Dermis blood vessel endothelial cell (primary cell): ENCODE data around the gene LHPP. TPM values are rescaled to one million over a fixed set of nuclear protein-coding genes. Genes with fewer than 3 reads are reported as not detected.
"Not testable (repeated sequence)": the region's sequence is repeated elsewhere in the genome, so short reads cannot be mapped to it uniquely, and the experiment has no call there.

Experiments used
- DNase-seq: peaks from one replicate; pipeline ENCODE4 v3.0.0; 2010
- total RNA-seq: library from RNA; depleted of rRNA; stranded (reverse); fragments of >200 nt; gene quantifications from 2 replicates; pipeline ENCODE4 v1.2.3, GENCODE V29; 2014

LHPP gene
- total RNA-seq, 1 donor from 2014 or later = 4.9 TPM

DNA sequence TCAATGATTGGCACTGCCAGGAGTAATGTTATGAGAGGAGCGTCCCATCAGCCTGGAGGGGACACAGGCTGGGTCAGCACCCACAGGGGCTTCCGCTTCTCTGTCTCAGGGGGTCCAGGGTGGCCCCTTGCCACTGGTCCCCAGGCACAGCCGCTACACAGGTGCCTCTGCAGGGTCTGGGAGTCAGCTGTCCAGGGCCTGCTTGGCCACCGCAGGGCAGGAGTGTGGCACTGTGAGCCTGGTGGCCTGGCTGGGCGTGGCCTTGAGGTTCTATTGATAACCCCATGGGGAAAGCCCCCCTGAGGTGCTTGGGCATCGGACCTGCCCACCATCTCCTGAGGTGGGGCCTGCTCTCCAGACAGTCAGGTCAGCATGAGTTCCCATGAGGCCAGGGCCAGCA lies 136.6 kb downstream of the LHPP start:
- DNase-seq = no peak

DNA sequence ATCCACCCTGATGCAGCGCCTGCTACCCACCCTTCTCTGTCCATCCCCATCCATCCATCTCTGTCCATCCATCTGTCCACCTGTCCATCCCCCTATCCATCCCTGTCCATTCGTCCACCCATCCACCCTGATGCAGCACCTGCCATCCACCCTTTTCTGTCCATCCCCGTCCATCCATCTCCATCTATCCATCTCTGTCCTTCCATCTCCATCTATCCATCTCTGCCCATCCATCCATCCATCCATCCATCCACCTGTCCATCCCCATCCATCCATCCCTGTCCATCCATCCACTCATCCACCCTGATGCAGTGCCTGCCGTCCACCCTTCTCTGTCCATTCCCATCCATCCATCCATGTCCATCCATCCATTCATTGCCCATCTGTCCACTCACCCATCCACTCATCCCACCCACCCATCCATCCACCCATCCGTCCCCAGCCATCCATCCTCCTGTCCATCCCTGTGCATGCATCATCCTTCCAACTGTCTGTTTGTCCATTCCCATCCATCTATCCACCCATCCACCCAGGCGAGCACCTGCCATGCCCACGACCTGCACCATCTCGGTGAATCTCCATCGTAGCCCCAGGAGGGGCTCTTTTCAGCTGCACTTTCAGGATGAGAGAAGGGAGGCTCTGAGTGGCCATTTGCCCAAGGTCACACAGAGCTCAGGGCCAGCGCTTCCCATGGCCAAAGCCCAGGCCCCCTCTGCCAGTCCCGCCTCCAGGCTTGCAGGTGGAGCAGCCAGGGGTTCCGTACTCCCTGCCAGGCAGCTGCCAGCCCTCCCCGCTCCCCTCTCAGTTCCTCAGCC lies 137.4 kb downstream of the LHPP start:
- DNase-seq = no peak

DNA sequence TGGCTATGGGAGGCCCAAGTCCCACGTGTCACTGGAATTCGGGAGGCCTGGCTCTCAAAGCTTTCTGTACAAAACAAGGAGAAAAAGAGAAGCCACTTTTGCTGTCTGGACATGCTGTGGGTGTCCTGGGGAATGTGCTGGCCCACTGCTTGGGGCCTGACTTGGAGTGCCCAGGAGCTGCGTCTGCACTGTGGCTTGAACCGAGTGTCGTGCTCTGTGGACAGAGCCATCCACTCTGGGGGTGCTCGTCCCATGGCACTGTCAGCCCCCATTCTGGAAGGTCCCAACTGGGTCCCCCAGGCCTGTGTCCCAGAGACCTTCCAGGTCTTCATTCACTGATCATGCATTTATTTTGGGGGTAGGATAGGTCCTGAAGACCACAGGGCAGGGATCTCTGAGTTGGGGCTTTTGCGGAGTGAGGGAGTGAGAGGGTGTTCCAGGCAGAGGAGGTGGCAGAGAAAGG lies 138.0 kb downstream of the LHPP start:
- no peak for DNase-seq

DNA sequence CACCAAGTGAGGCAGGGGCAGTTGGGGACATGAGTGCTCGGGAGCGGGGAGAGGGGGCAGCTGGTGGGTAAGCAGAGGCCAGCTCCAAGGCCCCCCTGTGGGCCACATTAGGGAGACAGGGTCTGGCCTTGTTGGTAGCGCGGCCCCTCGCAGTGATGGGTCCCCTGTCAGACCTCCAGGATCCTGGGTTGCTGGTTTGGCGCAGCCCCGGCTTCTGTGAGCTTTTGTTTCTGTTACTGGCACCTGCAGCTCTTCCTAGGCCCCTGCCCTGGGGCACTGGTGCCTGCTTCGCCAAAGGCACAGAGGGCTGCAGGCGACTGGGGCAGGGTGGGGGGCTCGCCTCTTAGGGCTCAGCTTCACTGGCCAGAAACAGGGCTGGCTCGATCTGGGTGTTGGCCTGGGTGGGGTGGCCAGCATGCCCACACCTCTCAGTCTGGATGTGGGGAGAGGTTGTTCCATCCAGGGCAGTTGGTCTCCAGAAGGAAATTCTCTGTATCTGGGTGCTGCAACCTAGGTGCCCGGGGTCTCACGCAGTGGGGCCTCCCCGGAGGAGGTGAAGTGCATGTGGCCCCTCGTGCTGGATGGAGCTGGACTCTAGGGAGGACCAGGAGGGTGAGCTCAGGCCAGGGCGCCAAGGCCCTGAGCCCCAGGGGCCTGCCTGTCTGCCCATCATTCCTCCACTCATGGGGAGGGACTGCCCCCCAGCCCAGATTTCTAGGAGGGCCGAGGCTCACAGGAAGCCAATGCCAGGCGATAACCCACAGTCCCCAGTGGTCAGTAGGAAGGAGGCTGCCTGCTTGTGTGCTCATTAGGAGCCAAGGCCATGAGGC lies 138.6 kb downstream of the LHPP start:
- no peak for DNase-seq

- DNase-seq = no peak
These were observed 139.4 kb downstream of the LHPP start for GRCh38 chr10:124601016-124601415.

DNA sequence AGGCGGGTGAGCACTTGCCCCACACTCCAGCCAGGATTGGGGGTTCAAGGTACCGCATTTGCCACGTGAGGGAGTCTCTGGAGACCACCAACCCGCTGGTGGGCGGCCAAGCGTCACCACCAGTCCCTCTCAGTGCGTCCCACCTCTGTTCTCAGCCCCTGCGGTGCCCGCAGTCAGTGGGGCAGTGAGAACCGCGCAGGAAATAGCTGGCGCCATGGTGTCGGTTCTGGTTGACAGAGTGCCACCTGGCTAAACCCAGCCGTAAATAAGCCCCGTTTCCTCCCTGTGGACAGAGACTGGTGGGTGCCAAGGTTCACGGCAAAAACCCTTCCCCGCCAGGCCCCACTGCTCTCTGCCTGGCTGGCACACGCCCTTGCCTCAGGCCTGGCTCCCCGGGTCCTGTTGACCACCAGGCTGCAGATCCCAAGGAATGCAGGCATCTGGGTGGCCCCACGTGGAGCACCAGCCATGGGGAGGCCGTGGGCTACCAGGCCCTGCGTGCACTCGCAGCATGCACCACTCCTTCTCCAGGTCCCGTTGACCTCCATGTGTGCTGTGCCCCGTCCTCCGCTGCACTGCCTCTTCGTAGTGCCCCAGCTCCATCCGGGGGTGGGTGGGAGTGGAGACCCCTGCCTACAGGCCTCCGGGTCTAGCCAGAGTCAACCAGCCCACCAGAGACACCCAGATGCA lies 140.0 kb downstream of the LHPP start:
- no peak for DNase-seq

GRCh38 chr10:124602121-124602561 lies 140.5 kb downstream of the LHPP start:
- no peak for DNase-seq

DNA sequence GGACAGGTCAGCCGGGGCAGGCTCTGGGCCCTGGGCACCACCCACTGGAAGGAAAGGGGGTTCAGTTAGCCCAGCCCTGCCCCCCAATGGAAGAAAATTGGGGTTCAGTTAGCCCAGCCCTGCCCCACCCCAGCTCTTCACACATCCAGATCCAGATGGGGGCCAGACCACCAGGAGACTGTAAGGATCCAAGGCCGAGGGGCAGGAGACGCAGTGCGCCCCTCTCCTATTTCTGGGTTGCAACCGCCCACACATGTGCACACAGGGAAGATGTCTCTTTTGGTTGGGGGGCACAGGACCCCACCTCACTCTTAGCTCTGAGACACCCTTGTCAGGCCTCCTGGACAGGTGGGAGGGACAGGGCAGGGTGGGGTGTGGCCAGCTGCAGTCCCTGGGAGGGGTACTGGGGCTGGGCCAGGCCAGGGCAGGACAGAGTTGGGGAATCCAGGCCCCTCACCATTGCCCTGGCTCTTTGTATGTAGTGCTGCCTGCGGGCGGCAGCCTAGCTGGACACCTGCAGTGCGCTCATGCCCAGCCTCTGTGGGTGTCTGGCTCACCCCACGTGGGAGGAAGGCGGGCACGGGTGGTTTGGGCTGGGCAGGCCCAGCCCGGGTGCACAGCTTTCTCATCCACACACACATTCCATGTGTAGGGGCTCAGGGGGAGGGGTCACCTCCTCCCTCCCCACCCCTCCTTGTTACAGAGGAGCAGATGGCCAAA lies 141.2 kb downstream of the LHPP start:
- no peak for DNase-seq

DNA sequence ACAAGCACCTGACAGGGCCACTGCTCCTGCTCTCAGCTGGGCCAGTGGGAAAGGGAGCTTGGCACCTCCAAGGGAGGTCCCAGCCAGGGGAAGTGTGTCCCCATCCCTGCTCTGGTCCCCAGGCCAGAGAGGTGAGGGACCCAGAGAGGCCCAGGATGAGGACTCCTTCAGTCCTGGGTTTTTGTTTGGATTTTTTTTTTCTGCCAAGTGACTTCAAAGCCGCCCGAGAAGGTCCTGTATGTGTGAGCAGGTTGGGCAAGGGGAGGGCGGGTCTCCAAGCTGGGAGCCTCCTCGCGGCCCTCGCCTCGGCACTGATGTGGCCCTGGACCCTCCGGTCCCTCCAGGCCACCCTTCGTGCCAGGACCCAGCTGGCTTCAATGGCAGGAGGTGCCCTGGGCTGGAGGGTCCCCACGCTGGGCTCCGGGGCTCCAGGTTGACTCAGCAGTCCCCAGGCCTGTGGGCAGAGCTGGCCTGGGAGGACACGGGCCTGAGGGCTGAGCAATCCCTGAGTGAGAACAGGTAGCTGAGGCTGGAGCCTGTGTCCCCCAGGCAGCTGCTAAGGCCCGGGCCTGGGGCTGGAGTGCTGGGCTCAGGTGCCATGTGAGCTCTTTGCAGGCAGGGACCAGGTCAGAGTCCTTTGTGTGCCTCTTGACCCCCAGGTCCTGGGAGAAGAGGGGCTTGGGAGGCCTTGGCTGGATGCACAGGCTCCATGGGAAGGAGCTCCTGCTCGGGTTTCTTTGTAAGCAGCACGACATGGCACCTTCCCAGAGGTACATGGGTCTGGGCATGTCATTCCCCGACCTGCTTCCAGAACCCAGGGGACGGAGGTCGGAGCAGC lies 142.0 kb downstream of the LHPP start:
- no peak for DNase-seq

DNA sequence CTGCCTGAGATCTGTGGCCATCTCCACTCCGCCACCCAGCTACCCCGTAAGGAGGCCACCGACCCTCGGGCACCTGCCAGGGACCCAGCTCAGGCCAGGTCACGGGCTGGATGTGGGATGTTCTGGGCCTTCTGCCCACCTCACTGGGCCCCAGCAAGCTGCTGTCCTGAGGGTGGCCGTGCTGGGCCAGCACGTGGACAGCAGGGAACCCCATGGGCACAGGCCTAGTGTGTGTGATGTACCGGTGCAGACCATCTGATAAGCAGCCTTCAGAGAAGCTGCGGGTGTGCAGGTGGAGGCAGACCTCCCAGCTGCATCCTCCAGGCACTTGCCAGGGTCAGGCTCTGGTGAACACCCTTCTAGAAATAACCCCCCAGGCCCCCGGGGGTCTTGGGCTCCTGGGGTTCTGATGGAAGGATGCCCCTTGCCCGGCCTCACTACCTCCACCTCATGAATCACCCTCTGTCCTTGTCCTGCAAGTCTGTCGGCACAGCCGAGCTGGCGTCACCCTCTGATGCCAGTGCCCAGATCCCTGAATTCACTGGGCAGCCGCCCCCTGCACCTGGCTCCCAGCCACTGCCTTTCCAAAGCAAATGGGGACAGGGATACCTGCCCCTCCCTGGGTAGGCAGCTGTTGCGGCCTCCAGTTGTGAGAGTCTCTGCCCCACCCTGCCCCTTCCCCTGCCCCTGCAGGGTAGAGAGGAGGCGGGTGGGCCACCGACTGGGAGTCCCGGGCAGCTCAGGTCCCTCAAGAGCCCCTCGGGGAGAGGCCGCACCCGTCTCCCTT lies 142.8 kb downstream of the LHPP start:
- no peak for DNase-seq

DNA sequence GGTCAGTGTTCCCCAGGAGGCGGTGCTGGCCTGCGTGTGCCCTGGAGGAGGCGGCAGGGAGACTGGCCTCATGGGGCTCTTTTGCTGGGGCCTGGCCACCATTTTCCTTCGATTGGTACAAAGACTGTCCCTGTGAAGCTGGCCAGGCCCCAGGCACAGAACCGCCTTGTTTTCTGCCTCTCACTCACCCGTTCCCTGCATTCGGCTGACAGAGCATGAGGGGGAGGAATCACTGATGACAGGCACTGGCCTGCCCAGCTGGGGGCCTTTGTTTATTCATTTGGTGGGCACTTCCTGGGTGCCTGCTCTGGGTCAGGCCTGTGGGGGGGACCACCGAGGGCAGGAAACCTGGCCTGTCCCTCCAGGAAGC lies 143.4 kb downstream of the LHPP start:
- no peak for DNase-seq

GRCh38 chr10:124605481-124605855 lies 143.8 kb downstream of the LHPP start:
- no peak for DNase-seq

DNA sequence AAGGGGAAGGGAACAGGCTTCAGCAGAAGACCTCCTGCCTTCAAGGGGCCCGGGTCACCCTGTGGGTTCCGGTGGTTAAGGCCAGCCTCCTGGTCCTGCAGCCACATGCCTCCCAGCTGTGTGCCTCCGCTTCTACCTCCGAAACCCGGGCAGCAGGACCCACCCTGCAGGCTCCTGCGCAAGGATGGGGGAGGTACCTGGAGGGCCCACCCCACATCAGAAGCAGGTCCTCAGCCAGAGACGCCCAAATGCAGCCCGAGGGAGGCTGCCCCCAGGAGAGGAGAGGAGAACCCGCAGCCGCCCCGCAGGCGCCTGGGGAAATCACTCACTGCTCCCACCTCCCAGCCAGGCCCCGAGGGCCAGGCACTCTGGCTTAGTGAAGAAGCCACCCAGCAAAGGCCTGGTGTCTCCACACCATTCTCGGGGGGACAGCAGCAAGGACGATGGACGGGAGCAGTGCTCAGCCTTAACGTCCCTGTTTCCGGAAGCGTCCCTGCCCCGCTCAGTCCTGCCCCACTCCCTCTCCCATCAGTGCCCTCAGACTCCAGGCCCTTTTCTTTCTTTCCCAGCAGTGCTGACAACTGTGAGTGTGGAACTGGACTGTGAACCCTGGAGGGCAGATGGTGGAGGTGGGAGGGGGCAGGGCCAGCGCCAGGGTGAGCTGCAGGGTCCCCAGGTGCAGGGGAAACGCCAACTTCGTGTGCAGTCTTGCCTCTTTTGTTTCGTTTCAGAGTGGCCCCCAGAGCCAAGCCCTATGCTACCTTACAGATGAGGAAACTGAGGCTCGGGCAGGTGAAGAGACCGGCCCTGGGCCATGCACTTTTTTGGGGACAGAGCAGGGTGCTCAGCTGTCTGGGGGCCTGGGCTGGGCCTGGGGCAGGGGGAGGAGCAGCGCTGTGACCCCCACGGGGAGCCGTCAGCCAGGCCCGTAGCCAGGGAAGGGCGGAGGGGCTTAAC lies 144.5 kb downstream of the LHPP start:
- DNase-seq = no peak

DNA sequence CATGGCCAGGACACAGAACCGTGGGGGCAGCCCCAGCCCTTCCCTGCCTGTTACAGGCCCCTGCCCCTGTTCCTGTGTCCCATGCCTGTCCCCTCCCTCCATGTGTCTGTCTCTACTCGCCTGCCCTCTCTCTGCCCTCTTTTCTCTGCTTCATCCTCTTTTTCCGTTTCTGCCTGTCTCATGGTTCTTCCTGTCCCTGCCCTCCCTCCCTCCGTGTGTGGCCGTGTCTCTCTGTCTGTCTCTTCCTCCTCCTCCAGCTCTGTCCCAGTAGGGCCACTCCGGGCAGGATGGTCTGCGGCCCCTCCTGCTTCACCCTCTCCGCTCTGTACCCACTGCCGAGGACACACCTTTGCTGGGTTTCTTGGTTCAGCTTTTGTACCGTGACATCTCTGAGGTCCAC lies 145.2 kb downstream of the LHPP start:
- DNase-seq = no peak

GRCh38 chr10:124607693-124608092 lies 146.1 kb downstream of the LHPP start:
- DNase-seq = no peak

DNA sequence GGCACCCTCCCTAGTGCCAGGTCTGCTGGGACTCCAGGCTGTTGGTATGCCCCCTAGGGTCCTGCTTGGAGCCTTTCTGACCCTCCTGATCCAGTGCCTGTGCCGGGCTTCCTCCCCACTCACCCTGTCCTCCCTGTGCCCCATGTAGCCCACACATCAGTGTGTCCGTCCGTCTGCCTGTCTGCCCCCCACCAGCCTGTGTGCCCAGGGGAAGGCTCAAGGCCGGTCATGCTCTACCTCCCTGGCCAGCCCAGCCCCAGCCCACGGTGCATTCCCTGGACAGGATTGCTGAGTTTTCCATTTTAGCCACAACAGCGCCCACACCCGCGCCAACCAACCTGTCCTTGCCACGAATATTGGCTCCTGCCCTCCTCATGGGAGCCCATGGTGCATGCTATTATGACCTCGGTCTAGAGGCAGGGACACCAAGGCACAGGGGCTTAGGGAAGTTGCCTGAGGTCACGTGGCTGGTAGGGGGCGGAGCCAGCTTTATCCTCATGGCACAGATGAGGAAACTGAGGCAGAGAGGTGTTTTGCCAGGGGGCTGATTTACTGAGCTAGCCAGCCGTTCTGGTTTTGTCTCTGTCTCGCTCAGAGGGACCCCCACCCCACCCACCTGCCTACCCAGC lies 146.6 kb downstream of the LHPP start:
- DNase-seq = no peak

DNA sequence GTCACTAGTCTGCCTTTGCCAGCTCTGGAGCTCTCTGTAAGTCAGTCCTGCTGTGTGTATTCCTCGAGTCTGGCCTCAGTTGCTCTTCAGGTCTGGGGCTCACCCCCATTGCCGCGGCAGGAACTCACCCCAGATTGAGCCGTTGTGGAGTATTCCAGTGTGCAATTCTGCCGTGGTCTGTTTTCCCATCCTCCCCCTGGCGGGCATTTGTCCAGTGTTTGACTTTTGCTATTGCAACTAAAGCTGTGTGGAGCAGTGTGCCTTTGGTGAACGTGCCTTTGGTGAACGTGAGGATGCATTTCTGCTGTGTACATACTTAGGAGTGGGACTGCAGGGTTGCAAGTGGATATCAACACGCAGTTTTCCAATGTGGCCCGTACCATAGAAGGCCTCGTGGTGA lies 148.1 kb downstream of the LHPP start:
- DNase-seq = peak; percentile 17

DNA sequence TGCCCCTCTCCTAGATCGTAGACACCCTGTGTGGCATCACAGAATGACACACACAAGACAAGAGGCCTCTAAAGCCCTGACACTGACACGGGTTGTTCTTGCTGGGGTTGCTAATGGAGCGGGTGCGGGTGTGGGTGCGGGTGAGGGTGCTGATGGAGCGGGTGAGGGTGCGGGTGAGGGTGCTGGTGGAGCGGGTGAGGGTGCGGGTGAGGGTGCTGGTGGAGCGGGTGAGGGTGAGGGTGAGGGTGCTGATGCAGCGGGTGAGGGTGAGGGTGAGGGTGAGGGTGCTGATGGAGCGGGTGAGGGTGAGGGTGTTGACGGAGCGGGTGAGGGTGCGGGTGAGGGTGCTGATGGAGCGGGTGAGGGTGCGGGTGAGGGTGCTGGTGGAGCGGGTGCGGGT lies 148.6 kb downstream of the LHPP start:
- DNase-seq = not testable (repeated sequence)

GRCh38 chr10:124610851-124611250 lies 149.2 kb downstream of the LHPP start:
- DNase-seq = not testable (repeated sequence)
